Measurements from ENCODE around the gene RANBP3.
"Not testable (repeated sequence)": the region's sequence is repeated elsewhere in the genome, so short reads cannot be mapped to it uniquely, and the experiment has no call there.

RANBP3 gene

GRCh38 chr19:6010107-6010506 is 32.2 kb upstream of the RANBP3 start:
- DNase-seq (ENCODE audit: insufficient read length, low spot score) (no peak), FAIRE-seq (no peak)

- FAIRE-seq: no peak
- no peak for DNase-seq (ENCODE audit: insufficient read length, low spot score)
Observed at GRCh38 chr19:6007866-6008265, 29.9 kb upstream of the RANBP3 start.

DNA sequence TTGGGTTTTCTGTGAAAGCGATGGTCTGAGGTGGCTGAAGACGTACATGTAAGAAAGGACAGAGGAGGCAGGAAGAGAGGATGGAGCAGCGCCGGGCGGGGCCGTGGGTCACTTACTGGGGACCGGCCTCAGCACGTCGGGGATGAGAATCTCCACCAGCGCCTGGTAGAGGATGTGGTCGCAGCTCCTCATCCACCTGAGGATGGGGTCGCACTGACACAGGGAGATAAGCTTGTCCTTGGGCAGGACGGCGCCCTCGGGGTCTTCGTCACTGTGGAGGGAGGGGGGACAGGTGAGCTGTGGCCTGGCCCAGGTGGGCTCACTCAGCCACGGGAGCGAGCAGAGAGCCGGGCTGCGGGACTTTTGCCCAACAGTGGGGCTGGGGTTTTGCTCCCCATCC is 29.0 kb upstream of the RANBP3 start:
- no peak for DNase-seq (ENCODE audit: insufficient read length, low spot score)
- FAIRE-seq: no peak

DNA sequence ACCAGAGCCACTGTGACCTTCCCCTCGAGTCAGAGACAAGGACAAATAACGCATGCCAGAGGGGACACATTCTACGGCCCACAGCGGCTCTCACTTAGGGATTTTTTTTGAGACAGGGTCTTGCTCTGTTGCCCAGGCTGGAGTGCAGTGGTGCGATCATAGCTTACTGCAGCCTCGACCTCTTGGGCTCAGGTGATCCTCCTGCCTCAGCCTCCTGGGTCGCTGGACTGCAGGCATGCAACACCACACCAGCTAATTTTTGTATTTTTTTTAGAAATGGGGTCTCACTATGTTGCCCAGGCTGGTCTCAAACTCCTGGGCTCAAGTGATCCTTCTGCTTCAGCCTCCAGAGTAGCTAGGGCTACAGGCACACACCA is 28.1 kb upstream of the RANBP3 start:
- DNase-seq (ENCODE audit: insufficient read length, low spot score); FAIRE-seq: not testable (repeated sequence)

DNA sequence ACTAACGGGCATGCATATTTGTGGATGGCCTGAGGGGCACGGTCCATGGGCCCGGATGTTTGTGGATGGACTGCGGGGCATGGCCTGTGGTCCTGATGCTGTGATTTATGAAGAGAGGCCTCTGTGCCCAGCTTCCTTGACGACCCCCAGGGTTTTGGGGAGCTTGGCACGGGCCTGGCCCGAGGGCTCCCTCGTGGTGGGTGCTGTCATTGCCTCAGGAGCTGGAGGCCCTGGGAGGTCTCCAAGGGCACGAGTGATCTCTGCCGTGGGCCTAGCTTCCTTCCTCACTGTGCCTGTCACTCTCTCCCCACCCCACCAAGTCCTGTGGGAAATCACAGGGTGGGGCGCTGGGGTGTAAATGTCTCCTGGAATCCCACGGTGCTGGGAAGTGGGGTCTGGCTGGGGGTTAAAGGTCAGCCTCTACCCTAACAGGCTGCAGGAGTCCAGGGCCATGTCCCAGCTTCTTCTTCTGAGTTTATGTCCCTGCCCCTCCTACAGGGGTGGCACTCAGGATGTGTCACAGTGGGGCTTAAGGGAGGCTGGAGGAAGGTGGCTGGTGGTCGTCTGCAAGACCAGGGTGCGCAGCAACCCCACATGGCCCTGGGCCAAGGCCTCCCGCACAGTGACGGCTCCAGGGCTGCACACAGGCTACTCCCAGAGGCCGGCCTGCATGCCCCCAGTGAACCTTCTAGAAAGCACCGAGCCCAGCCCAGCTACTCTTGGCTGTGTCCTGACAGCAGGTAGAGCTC is 27.6 kb upstream of the RANBP3 start:
- DNase-seq (ENCODE audit: insufficient read length, low spot score) (no peak), FAIRE-seq (no peak)

DNA sequence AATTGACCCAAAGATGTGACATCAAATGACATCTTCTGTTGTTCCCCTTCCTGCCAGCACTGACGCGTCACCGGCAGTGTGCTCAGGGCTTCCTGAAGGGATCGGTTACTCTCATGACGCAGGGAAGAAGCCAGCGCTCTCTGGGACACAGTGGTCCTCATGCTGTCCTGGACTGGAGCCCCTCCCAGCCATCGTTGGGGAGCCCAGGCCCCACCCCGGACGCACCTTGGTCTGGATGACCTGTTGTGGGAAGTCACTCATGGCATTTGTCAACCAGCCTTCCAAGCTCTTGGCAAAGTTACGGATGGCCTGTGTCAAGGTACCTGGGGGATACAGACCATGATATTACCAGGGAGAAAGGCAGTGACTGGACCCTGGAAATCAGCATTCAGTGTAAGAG is 26.0 kb upstream of the RANBP3 start:
- DNase-seq (ENCODE audit: insufficient read length, low spot score): no peak
- no peak for FAIRE-seq

DNA sequence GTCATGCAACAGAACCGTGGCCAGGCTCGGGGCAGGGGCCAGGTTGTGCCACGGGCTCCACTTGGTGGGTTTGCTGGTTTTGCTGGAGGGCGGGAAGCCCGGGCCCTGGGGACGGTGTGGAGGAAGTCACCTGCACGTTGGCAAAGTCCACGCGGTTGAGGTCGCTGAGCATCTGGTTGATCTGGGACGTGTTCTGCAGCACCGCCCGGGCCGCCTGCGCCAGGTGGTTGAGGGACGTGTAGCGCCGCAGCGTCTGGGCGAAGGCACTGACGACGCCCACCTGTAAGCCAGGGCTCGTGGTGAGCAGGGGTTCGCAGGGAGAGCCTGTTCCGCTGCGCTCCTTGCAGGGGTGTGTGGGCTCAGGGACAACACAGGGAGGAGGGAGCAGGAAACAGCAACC is 24.7 kb upstream of the RANBP3 start:
- DNase-seq (ENCODE audit: insufficient read length, low spot score) (no peak), FAIRE-seq (no peak)

DNA sequence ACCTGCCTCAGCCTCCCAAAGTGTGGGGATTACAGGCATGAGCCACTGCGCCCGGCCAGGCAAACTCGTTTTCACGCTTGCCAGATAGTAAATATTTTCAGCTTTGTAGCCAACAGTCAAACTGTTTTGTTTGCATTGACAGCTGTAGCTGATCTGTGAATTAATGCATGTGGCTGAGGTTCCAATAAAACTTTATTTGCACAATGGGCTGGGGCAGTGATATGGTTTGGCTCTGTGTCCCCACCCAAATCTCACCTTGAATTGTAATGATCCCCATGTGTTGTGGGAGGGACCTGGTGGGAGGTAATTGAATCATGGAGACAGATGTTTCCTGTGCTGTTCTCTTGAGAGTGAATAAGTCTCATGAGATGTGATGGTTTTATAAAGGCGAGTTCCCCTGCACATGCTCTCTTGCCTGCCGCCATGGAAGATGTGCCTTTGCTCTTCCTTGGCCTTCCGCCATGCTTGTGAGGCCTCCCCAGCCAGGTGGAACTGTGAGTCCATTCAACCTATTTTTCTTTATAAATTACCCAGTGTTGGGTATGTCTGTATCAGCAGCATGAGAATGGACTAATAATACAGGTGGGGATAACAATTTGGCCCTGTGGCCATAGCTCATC is 22.4 kb upstream of the RANBP3 start:
- no peak for DNase-seq (ENCODE audit: insufficient read length, low spot score)
- FAIRE-seq: no peak

DNA sequence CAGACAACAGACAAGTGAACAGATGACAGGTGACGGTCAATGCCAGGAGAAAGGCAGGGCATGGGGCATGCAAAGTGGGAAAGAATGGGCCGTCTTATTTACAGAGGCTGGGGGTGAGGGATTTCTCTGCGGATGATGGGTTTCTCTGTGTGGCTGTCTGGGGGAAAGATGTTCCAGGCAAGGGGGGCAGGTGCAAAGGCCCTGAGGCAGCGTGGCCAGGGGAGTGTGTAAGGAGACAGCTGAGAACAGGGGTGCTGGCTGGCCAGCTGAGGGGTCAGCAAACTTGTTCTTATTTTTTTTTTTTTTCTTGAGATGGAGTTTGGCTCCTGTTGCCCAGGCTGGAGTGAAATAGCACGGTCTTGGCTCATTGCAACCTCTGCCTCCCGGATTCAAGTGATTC is 21.8 kb upstream of the RANBP3 start:
- no peak for FAIRE-seq

DNA sequence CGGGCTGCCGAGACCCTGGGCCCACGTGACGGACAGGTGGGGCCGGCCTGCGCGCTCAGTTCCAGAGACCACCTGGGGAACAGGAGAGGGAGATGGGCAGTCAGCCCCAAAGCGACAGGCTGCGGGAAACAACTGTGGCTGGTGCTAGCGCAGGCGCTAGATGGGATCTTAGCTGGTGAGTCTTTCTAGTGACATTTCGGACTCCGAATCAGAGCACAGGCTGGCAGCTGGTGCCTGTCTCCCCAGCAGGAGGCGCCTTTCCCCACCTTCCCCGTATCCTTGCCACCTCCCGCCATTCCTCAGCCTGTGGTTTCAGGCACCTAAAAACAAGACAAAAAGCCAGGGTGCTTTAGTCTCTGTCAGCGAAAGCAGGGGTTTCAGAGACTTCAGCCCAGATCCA is 19.4 kb upstream of the RANBP3 start:
- DNase-seq (ENCODE audit: insufficient read length, low spot score) (no peak), FAIRE-seq (no peak)

More for the DNA sequence above, 21.8 kb upstream of the RANBP3 start:
- no peak for DNase-seq (ENCODE audit: insufficient read length, low spot score)

- DNase-seq (ENCODE audit: insufficient read length, low spot score): no peak
- FAIRE-seq: no peak
Observed at GRCh38 chr19:5996623-5997320, 18.8 kb upstream of the RANBP3 start.

DNA sequence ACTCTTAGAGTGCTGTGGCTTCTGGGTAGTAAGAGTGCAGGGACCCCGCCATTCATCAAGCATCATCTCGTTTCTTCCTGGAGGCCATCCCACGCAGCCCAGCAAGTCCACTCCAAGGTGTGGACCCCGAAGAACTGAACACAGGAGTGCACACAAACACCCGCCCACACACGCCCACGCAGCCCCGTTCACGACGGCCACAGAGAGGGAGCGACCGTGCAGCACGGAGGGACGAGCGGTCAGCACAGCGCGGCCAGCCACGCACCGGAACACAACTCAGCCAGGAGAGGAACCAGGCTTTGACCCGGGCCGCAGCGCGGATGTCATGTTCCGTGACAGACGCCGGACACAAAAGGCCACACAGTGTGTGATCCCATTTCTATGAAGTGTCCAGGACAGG is 18.2 kb upstream of the RANBP3 start:
- FAIRE-seq (no peak), DNase-seq (ENCODE audit: insufficient read length, low spot score) (no peak)

- no peak for FAIRE-seq
- DNase-seq (ENCODE audit: insufficient read length, low spot score): no peak
Observed at GRCh38 chr19:5995606-5996005, 17.7 kb upstream of the RANBP3 start.

- FAIRE-seq (no peak), DNase-seq (ENCODE audit: insufficient read length, low spot score) (no peak)
Observed at GRCh38 chr19:5994405-5995165, 16.6 kb upstream of the RANBP3 start.

GRCh38 chr19:5993648-5994358 is 15.9 kb upstream of the RANBP3 start:
- no peak for FAIRE-seq
- no peak for DNase-seq (ENCODE audit: insufficient read length, low spot score)

DNA sequence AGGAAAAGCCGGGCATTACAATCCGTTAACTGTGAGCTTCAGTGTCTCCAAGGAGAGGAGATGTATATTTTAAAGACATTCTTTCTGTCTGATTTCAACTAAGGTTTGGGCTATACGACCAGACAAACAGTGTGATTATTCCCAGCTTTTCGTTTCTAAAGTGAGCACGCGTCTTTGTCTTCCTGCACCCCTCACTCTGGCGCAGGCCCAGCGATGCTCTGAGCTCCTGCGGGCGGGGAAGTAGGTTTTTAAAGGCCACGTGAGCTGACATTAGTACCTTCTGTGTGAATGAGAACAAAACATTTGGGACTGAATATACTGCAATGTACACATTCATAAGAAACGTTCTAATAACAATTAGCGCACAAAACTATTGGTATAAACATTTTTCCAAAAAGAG is 15.3 kb upstream of the RANBP3 start:
- no peak for DNase-seq (ENCODE audit: insufficient read length, low spot score)
- FAIRE-seq: no peak

GRCh38 chr19:5992756-5993155 is 14.8 kb upstream of the RANBP3 start:
- DNase-seq (ENCODE audit: insufficient read length, low spot score) (no peak), FAIRE-seq (no peak)

GRCh38 chr19:5991244-5991838 is 13.4 kb upstream of the RANBP3 start:
- FAIRE-seq (no peak), DNase-seq (ENCODE audit: insufficient read length, low spot score) (no peak)

- FAIRE-seq (no peak), DNase-seq (ENCODE audit: insufficient read length, low spot score) (no peak)
Observed at GRCh38 chr19:5990289-5990797, 12.4 kb upstream of the RANBP3 start.

Data from GM19239 (cell line).